ENCODE measurements around the gene FCRL6.

Gene FCRL6

DNA sequence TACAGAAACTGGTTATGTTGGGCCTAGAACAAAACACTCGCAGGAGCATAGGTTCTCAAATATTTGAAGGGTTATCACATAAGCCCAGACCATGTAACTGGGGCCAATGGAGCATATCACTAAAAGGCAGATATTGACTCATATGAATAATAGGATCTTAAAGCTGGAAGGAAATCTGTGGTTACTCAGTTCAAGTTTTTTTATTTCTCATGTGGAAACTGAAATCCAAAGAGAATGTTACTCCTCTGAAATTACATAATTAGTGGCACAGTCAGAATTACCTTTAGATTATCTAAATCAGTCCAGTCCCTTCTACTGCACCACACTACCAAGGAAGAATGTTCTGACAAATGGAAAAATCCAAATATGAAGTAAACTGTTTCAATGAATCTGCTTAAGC is 36.6 kb downstream of the FCRL6 start:
- no peak for DNase-seq

DNA sequence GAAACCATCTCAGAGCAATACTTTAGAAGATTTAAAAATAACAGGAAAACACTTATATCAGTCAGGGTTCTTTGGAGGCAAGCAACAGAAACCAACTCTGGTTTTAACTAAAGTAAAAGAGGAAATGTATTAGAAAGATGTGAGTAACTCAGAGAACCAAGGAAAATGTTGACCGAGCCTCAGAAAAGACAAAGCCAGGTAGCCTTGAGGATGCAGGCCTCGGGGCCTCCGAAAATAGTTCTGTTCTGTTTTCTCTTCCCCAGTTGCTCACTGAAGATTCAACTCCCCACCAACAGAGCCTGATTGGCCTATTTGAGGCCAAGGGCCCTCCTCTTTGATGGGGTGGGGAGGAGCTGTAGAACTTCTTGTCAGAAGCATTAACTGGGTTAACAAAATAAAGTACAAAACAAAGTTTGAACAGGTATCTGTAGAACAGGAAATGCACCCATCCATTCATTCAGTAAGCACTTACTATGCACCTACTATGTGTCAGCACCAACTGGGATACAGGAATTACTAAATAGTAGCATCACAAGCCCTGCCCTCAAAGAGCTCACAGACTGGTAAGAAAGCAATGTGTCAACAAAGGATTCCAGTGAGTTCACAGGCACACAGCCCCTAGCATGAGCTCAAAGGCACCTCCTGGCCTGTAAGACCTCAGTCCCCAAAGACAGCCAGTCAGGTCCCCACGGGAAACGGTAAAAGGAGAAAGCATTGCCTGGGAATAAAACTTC is 37.1 kb downstream of the FCRL6 start:
- DNase-seq: no peak

DNA sequence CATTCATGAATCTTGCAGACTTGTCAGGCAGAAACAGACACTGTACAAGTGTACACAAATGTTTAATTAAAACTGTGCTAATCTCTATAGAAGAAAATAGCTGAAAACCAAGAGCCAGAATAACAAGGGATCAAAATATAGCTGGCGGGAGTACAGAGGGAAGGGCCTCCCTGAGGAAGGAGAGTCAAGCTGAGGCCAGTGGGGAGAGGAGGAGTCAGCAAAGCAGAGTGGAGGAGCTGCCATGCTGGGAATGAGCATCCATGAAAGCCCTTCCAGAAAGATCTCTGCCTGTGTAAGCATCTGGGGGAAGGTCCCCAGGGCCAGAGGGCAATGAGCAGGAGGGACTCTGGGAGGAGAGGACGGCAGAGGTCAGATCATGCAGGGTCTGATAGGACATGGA is 39.6 kb downstream of the FCRL6 start:
- DNase-seq: no peak

DNA sequence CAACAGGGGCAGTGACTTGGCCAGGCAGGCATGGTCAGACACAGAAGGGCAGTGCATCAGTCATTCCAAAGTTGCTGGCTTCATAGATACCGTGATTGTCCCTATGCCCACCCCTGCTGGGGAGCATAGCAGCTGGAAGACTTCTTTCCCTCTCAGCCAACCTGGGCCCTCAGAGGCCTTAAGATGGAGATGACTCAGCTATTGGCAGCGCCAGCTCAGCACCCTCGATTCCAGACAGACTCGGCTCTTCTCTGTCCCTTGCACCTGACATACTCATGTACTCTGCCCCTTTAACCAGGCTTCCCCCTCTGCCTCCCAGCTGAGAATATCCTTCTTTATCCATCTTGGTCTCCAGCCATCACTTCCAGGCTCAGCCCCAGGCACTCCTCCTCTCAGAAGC is 41.3 kb downstream of the FCRL6 start:
- no peak for DNase-seq

DNA sequence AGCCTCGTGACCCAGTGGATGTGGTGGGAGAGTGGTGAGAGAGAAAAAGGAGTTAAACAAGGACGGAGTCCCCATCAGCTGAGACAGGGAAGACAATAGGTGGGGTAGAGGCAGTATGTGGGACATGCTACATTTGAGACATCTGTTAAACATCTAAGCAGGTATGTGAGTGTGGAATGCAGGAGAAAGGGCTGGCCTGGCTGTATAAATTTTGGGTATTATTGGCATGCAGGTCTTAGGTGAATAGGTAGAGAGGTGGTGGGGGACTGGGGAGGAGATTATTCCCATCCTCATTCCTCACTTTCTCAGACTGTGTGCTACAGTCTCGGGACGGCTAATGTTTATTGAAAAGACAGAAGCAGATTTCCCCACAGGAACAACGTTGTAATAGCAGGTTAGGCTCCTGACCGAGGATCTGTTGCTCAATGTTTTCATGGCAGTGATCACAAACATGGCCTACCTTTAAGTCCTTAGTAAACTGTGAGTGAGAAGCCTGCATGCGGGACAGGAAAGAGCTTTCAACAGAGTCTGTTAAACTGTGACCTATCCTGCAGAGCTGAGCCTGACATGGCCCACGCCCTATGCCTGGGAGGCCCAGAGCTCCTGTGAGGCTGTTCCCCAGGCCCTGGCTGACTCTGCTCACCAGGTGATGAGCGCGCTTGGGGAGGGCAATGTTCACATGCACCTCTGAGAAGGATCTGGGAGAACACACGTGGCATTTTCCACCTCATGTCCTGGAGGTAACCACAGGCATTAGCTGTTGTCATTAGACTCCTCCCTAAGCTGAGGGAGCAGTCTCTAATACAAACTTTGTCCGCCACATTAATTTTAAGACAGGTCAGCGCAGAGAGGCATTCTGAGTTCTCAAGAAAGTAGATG is 43.8 kb downstream of the FCRL6 start:
- no peak for DNase-seq

DNA sequence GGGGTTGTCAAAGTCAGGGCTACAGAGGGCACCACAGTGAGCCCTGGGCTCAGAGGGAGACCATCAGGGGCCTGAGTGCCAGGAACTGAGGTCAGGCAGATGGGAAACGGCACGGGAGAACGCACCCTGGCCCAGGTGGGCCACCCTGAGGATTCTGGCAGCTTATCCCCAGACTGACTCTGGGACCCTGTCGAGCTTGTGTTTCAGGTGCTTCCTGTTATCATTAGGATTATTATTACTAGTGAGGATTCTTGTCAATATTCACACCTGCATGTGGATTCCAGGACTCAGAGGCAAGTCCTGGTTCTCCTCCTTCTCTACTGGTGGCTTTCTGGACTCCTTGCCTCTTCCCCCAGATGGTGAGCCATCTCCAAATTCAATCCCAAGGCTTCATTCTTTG is 45.1 kb downstream of the FCRL6 start:
- DNase-seq: no peak

DNA sequence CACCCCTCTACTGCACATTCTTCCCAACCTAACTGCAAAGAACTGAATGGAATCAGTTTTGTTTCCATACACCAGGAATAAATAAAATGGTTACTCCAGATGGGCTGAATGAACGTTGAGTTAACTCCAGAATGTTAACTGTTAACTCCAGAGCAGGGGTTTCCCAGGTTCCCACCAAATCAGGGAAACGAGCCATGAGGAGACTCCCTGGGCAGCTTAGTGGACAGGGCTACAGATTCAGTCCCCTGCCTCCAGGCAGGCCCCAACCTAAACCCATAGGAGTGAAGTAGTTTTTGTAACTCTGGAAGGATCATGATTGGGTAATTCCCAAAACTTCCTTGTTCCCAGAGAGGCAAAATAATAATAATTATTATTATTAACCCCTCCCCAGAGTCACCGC is 46.2 kb downstream of the FCRL6 start:
- no peak for DNase-seq

DNA sequence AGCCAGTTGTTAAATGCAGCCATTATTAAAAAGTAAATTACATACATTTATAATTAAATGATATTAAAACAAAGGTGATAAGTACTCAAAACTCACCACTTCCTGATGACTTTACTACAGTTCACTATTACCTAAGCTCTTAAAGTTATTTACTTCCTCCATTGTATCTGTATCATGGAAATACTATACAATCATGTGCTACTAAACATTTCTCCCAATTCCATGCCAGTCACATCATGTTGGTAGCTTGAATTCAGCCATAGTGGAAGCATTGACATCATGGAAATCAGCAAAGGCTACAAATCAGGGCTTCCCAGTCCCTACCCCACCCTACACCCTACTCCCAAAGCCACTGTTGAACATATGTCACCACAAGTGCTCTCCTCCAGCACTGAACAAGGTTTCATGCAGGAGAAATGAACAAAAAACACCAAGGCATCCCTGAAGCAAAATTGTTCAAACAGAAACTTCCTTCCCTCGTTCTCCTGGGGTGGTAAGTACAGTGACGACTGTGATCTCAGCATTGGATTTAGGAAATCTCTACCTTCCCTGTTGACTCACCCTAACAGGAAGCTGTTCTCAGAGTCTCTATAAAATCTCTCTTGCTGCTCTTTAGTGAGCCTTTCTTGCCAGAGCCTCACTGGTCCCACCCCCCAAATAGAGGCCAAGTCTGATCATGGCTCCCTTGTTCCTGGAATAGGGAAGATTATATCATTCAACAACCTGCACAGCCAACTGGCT is 47.6 kb downstream of the FCRL6 start:
- no peak for DNase-seq

DNA sequence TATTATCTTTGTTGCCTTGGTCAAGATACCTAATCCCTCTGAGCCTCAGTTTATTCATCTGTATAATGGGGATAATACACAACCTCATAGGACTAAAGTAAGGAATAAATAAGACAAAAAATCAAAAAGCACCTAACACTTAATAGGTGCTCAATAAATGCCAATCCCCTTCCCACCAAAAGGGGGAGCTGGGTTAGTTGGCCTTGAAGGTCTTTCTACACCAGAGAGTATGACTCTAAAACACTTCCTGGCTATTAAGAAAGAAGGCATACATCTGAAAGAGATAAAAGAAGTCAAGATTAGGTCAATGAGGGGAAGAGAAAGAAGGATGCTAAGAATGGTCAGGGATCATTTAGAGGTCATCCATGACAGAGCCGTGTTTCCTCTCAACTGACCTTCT is 49.2 kb downstream of the FCRL6 start:
- DNase-seq: no peak

DNA sequence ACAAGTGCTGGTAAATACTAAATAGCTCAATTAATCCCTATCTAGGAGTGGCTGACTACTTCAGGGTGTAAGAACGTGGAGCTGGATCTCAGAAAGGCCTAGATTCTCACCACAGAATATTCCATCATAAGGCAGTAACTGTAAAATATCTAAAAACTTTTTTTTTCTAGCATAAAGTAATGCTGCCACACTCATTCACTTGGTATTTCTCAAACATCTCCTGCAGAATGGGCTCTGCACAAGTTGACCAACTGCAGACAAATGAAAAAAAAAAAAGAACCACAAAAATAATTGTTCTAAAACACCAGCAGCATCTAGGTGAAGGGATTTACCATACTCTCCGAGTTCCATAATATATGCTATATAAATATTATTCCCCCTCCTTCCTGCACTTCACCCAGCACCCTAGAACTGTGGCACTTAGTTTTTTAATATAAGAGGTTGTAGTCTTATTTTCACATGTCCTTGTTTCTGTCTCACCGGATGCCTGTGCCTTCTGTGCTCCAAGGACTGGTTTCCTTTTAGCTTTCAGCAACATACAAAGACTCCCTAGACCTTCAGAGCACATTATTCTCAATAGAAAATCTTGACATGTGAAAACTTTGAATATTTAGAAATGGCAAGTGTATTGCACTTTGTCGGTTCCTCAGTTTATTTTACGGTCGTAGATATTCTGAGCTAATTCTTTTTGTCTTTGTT is 51.4 kb downstream of the FCRL6 start:
- no peak for DNase-seq

DNA sequence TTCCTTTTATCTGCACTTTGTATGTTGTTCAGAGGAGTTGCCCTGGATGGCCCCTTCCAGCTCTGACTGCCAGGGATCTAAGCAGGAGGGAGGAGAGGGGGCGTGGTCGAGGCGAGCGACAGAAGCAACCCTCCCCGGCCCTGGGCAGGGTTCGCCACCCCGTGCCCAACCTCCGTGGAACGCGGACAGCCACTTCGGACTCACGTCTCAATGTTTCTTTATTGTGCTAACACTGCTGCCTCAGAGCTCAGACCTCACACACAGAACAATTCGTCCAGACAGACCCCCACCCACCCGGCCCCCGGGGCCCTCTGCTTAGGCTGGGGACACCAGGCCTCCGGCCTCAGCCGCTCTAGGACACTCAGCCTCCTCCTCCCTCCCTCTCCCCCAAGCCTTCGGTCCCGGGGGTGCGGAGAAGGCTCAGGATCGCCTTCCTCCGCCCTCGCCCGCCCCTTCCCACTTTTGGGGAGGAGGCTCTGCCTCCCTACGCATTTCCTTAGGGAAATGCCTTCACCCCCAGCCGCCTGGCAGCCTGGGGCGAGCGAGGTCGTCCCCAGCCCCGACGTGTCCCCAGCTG is 52.0 kb downstream of the FCRL6 start:
- no peak for DNase-seq

DNA sequence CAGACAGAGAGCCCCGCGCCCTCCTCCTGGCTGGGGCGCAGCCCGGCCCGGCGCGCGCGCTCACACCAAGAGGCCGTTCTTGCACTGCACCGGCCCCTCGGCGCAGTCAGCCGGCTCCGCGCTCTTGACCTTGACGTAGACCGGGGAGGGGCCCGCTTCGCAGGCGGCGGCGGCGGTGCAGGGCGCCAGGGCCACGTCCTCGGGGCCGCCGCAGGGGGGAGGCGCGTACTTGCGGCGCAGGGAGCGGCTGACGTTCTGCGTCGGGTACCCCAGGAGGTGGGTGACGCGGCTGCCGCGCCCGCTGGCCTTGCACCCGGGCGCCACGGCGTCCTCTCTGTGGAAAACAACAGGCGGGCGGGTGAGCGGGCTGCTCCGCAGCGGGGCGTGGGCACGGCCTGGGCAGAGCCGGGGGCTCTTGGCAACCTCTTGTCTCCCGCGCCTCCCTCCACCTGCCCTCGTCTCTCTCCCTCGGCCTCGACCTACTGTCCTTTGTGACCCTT is 52.6 kb downstream of the FCRL6 start:
- peak; percentile 30 for DNase-seq

DNA sequence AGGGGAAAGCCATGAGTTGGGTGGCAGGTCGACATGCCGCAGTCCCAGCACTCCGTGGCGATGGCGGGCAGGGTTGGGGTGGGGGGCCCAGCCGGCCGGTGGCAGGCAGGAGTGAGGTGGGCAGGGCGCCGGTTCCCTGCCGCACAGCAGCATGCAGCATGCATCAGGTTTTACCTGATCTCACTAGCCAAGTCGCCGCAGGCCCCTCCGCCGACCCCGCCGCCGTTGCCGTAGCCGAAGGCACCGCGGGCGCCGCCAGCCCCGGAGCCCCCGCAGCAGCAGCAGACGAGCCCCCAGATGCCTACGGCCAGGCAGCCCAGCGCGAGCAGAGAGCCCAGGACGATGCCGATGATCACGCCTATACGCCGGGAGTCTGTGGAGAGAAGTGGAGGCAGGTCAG is 53.5 kb downstream of the FCRL6 start:
- DNase-seq: no peak

DNA sequence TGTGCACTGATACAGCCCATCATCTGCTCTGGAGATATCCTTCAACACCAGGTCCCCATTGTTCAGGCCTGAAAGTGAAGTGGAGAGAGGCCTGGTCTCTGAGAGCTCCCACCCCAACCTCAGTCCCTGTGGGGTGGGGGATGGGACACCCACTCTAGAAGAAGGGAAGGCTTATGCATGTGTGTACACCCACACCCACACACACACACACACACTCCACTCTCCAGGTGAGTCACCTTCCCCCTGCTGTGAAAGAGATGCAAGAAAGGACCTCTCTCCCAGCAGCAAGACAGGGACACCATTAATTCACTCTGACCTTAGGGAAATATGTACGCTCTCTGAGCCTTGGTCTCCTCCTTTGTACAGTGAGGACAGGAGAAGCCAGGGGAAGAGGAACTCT is 54.4 kb downstream of the FCRL6 start:
- no peak for DNase-seq

DNA sequence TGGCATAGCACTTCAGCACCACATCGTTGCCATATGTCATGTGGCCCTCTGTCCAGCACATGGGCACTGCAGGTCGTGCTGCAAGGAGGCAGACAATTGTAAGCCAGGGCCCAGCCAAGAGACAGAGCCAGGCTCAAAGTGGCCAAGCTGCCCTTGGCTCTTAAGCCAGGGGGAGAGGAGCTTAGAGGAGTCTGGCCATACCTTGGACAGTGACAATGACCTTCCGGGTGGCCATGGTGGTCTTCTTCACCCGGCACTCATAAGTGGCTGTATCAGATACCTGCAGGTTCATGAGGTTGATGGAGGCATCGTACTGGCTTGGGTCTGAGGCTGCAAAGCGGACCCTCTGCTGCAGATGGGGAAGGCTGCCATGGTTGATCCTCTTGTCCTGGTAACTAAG is 55.7 kb downstream of the FCRL6 start:
- DNase-seq: no peak

DNA sequence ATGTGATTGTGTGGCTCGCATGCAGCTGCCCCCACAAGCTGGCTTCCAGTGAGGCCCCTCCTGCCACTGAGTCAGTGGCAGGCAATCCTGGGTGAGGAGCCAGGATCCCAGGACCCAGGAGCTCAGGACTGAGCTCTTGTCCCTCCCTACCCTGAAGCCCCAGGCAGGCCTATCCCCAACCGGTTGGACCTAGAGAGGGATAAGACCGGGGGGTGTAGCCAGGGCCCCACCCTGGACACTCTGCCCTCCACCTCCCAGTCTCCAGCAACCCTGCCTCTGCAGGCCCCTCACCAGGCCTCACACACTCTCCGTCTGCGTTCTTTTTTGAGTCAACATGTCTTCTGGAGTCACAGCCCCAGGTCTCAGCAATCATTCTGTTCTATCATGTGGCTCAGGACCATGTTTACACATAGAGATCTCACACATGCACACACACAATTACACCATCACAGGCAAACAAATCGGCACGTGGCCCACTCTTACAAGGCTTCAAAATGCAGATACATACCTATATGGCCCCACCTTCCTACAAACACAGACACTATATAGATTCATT is 57.7 kb downstream of the FCRL6 start:
- DNase-seq: no peak

DNA sequence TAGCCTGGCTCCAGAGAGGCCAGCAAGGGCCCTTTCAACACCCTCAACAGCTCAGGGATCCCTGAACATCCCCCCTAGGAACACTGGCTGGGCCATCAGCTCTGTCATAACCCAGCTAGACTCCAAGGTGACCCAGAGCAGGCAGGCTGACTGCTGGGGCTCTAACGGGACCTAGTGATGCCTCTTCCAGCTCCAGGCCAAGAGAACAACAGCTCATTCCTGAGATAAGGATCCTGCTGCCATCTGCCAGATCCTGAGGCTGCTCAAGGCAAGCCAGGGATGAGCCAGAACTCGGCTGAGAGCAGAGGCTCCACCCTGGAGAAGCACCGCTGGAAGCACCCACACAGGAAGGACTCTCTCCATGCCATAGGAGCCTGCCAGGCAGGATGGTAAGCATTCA is 58.3 kb downstream of the FCRL6 start:
- no peak for DNase-seq

DNA sequence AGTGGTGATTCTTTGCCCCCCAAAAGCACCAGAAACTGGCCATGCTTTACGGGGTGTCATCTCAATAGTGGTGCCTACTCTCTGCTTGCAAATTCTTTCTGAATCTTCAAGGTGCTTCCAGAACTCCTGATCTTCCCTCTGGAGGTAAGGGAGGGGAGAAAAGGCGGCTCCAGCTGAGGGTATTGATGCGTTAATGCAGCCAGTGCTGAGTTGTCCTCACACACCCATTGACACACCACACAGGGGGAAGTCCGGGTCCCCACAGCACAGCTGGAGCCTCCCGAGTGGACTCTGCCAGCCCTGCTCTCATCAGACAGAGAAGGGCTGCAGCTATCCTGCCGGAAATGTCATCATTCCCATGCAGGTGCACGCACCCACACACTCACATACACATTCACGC is 59.1 kb downstream of the FCRL6 start:
- no peak for DNase-seq

DNA sequence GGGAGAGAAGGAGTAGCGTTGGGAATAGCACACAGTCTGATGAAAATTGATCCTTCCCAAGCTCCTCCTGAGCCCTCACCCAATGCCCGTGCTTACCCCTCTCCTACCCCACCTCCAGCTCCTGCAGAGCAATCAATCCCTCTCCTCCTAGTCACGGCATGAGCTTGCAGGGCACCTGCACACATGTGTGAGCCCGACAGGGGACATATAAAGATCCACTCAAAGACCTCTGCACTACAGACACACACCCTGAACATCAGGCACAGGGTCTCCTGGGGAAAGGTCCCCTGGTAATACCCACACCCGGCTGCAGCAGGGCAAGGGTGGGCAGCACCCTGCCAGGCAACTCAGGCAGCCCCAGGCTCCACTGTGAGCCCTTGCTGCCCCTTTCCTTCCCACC is 59.9 kb downstream of the FCRL6 start:
- DNase-seq: no peak

DNA sequence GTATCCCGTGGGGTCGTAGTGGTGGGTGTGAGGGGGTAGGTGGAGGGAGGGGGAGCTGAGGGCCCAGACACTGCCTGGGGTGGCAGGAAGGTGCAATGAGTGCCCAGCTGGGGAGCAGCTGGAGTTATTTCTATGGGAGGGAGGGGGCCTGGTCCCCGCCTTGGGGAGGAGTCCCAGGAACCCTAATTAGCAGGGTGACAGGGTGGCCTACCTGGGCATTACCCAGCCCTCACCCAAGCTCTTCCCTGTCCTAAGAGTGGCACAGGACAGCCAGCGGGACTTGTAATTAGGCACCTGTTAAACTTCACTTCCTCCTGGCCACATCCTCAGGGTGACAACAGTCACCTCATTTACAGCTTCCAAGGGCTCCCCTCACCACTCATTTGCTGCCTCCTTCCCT is 60.4 kb downstream of the FCRL6 start, which contains the start of gene VSIG8:
VSIG8 (minus strand) TSS at position 101 of the 400 bp plus-strand sequence. CDS start 136 bp downstream, outside the sequence.
- no peak for DNase-seq

DNA sequence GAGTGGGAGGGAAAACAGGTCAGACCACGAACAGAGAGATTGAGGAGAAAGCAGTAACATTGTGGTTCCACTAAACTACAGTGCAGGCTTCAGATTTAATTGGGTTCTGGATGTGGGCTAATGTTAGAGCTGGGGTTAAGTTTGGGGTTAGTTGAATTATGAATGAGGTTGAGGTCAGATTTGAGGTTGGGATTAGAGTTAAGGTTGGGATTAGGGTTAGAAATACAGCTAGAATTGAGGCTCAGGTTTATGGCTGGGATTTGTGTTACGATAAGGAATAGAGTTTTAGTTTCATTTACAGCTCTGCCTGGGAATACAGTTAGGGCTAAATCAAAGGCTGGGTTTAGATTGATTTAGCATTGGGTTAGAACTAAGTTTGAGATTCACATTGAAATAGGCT is 62.1 kb downstream of the FCRL6 start:
- no peak for DNase-seq

Data from NCI-H1048 (cell line).